ENCODE data around the gene FAM210B.

DNA sequence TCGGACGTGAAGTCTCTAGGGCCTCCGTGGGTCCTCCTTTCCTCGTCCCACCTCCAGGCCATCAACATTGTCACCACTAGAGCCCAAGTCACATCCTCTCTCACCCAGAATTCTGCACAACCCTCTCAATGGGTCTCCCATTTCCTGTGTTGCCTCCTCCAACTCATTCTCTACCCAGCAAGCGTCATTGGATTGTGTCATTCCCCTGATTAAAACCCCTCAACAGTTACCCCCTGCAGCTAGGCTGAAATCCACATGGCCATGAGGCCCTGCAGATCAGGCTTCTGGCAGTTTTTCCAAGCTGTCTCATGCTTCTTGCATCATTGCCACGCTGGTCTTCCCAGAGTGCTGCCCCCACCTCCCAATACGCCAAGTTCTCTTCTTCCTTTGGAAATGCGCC is 12.9 kb upstream of the FAM210B start:
- TF ChIP-seq, protein P1, sequence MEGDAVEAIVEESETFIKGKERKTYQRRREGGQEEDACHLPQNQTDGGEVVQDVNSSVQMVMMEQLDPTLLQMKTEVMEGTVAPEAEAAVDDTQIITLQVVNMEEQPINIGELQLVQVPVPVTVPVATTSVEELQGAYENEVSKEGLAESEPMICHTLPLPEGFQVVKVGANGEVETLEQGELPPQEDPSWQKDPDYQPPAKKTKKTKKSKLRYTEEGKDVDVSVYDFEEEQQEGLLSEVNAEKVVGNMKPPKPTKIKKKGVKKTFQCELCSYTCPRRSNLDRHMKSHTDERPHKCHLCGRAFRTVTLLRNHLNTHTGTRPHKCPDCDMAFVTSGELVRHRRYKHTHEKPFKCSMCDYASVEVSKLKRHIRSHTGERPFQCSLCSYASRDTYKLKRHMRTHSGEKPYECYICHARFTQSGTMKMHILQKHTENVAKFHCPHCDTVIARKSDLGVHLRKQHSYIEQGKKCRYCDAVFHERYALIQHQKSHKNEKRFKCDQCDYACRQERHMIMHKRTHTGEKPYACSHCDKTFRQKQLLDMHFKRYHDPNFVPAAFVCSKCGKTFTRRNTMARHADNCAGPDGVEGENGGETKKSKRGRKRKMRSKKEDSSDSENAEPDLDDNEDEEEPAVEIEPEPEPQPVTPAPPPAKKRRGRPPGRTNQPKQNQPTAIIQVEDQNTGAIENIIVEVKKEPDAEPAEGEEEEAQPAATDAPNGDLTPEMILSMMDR (IDR thresholded peaks at IDR 0.05): no peak
- TF ChIP-seq POLR2AphosphoS5 (IDR thresholded peaks at IDR 0.05): no peak
